ENCODE measurements around the gene SLC30A9.

The SLC30A9 gene

GRCh38 chr4:41990365-41991111, at the start of gene SLC30A9:
Gene SLC30A9, plus strand, starts transcription at chr4:41990530. Its CDS starts 122 bp downstream, at chr4:41990652.
- no peak for TF ChIP-seq GATA2 (IDR thresholded peaks at IDR 0.05; ENCODE audit: low read depth, low read length)
- no peak for TF ChIP-seq GATA3 (IDR thresholded peaks at IDR 0.05; ENCODE audit: low read depth, low read length)

- no peak for TF ChIP-seq GATA2 (IDR thresholded peaks at IDR 0.05; ENCODE audit: low read depth, low read length)
- no peak for TF ChIP-seq GATA3 (IDR thresholded peaks at IDR 0.05; ENCODE audit: low read depth, low read length)
These were observed 49.5 kb upstream of the SLC30A9 start for GRCh38 chr4:41940834-41941233.

- TF ChIP-seq GATA2 (IDR thresholded peaks at IDR 0.05; ENCODE audit: low read depth, low read length): no peak
- TF ChIP-seq GATA3 (IDR thresholded peaks at IDR 0.05; ENCODE audit: low read depth, low read length): no peak
These were observed 46.8 kb upstream of the SLC30A9 start for GRCh38 chr4:41943506-41943905.

GRCh38 chr4:41944089-41944488, 46.2 kb upstream of the SLC30A9 start:
- TF ChIP-seq GATA3 (IDR thresholded peaks at IDR 0.05; ENCODE audit: low read depth, low read length) (no peak), GATA2 (IDR thresholded peaks at IDR 0.05; ENCODE audit: low read depth, low read length) (no peak)

GRCh38 chr4:41949531-41949930, 40.8 kb upstream of the SLC30A9 start:
- no peak for TF ChIP-seq GATA3 (IDR thresholded peaks at IDR 0.05; ENCODE audit: low read depth, low read length)
- TF ChIP-seq GATA2 (IDR thresholded peaks at IDR 0.05; ENCODE audit: low read depth, low read length): no peak

- no peak for TF ChIP-seq GATA3 (IDR thresholded peaks at IDR 0.05; ENCODE audit: low read depth, low read length)
- no peak for TF ChIP-seq GATA2 (IDR thresholded peaks at IDR 0.05; ENCODE audit: low read depth, low read length)
These were observed 32.7 kb upstream of the SLC30A9 start for GRCh38 chr4:41957634-41958033.

- no peak for TF ChIP-seq GATA3 (IDR thresholded peaks at IDR 0.05; ENCODE audit: low read depth, low read length)
- no peak for TF ChIP-seq GATA2 (IDR thresholded peaks at IDR 0.05; ENCODE audit: low read depth, low read length)
These were observed 27.2 kb upstream of the SLC30A9 start for GRCh38 chr4:41963105-41963504.

GRCh38 chr4:41964401-41964800, 25.9 kb upstream of the SLC30A9 start:
- TF ChIP-seq GATA3 (IDR thresholded peaks at IDR 0.05; ENCODE audit: low read depth, low read length) (no peak), GATA2 (IDR thresholded peaks at IDR 0.05; ENCODE audit: low read depth, low read length) (no peak)

- TF ChIP-seq GATA2 (IDR thresholded peaks at IDR 0.05; ENCODE audit: low read depth, low read length): no peak
These were observed 22.9 kb upstream of the SLC30A9 start for GRCh38 chr4:41967392-41967791.

GRCh38 chr4:41969671-41970070, 20.7 kb upstream of the SLC30A9 start:
- TF ChIP-seq GATA2 (IDR thresholded peaks at IDR 0.05; ENCODE audit: low read depth, low read length) (no peak), GATA3 (IDR thresholded peaks at IDR 0.05; ENCODE audit: low read depth, low read length) (no peak)

GRCh38 chr4:41975341-41975740, 15.0 kb upstream of the SLC30A9 start:
- no peak for TF ChIP-seq GATA2 (IDR thresholded peaks at IDR 0.05; ENCODE audit: low read depth, low read length)
- no peak for TF ChIP-seq GATA3 (IDR thresholded peaks at IDR 0.05; ENCODE audit: low read depth, low read length)

GRCh38 chr4:41976775-41977516, 13.4 kb upstream of the SLC30A9 start:
- TF ChIP-seq GATA2 (IDR thresholded peaks at IDR 0.05; ENCODE audit: low read depth, low read length) (no peak), GATA3 (IDR thresholded peaks at IDR 0.05; ENCODE audit: low read depth, low read length) (no peak)

GRCh38 chr4:41977709-41978108, 12.6 kb upstream of the SLC30A9 start:
- no peak for TF ChIP-seq GATA3 (IDR thresholded peaks at IDR 0.05; ENCODE audit: low read depth, low read length)
- no peak for TF ChIP-seq GATA2 (IDR thresholded peaks at IDR 0.05; ENCODE audit: low read depth, low read length)

GRCh38 chr4:41981456-41981855, 8.9 kb upstream of the SLC30A9 start, which contains the start of gene DCAF4L1:
Gene DCAF4L1, plus strand, starts transcription at chr4:41981756. Its CDS starts 37 bp downstream, at chr4:41981793.
- TF ChIP-seq GATA2 (IDR thresholded peaks at IDR 0.05; ENCODE audit: low read depth, low read length) (no peak), GATA3 (IDR thresholded peaks at IDR 0.05; ENCODE audit: low read depth, low read length) (no peak)

GRCh38 chr4:41982716-41983115, 7.6 kb upstream of the SLC30A9 start:
- no peak for TF ChIP-seq GATA2 (IDR thresholded peaks at IDR 0.05; ENCODE audit: low read depth, low read length)
- TF ChIP-seq GATA3 (IDR thresholded peaks at IDR 0.05; ENCODE audit: low read depth, low read length): no peak

All from SH-SY5Y (cell line).